WTC11 (cell line): Measurements from ENCODE around the gene PAM. TPM values are rescaled to one million over a fixed set of nuclear protein-coding genes. Genes with fewer than 3 reads are reported as not detected.

Source experiments
- ATAC-seq: fragments of 200-7000 bp; cut with Tn5 transposase; 2 replicates; pipeline ENCODE4 v1.10.0; 2021; ENCODE audit warnings: mild to moderate bottlenecking, moderate library complexity
- CTCF ChIA-PET: fragments of 300-600 bp; sonication (Branson Sonifier 250); formaldehyde crosslinking; loops from one replicate; lab custom pipeline; 2021; ENCODE audit warnings: antibody characterized with exemption; lab: Charles Lee
- POLR2A ChIA-PET: fragments of 350-600 bp; sonication (Branson Sonifier 250); formaldehyde crosslinking; loops from one replicate; lab custom pipeline; 2021; ENCODE audit warnings: antibody characterized with exemption; lab: Charles Lee
- DNase-seq: peaks from one replicate; pipeline ENCODE4 v3.0.0; 2021; ENCODE audit warnings: low spot score
- H3K27ac Mint-ChIP-seq: 2 replicates; pipeline ENCODE4 v1.8.0; 2021; ENCODE audit warnings: mixed read lengths
- H3K27me3 Mint-ChIP-seq: 2 replicates; pipeline ENCODE4 v1.8.0; 2021; ENCODE audit warnings: low read depth, mild to moderate bottlenecking, moderate library complexity, mixed read lengths
- H3K36me3 Mint-ChIP-seq: 2 replicates; pipeline ENCODE4 v1.8.0; 2021; ENCODE audit warnings: mixed read lengths
- H3K4me1 Mint-ChIP-seq: 2 replicates; pipeline ENCODE4 v1.8.0; 2022; ENCODE audit warnings: mixed read lengths
- H3K4me3 Mint-ChIP-seq: 2 replicates; pipeline ENCODE4 v1.8.0; 2021; ENCODE audit warnings: mild to moderate bottlenecking, moderate library complexity, mixed read lengths
- H3K9me3 Mint-ChIP-seq: 2 replicates; pipeline ENCODE4 v1.8.0; 2021; ENCODE audit warnings: mixed read lengths
- AR ChIP-seq: fragments of 250-450 bp; sonication (Bioruptor Pico); IDR thresholded peaks from 2 replicates; pipeline ENCODE4 v1.9.0; 2021; ENCODE audit warnings: mild to moderate bottlenecking
- ATF1 ChIP-seq: sonication (generic); formaldehyde crosslinking; IDR thresholded peaks from 2 replicates; pipeline ENCODE4 v1.8.1; 2023; ENCODE audit warnings: mild to moderate bottlenecking, moderate library complexity, missing genetic modification reagents
- CDX4 ChIP-seq: fragments of 250-450 bp; sonication (Bioruptor Pico); IDR thresholded peaks from 2 replicates; pipeline ENCODE4 v1.9.0; 2021; ENCODE audit warnings: moderate library complexity, mild to moderate bottlenecking, inconsistent platforms, borderline replicate concordance
- CTCF ChIP-seq: fragments of 200-600 bp; IDR thresholded peaks from 2 replicates; pipeline ENCODE4 v1.8.0; 2022; ENCODE audit warnings: antibody characterized with exemption
- ELF4 ChIP-seq: sonication (generic); formaldehyde crosslinking; IDR thresholded peaks from 2 replicates; pipeline ENCODE4 v1.8.1; 2022; ENCODE audit warnings: low read depth, mild to moderate bottlenecking, moderate library complexity, missing genetic modification reagents
- EMX1 ChIP-seq: fragments of 250-450 bp; sonication (Bioruptor Pico); IDR thresholded peaks from 2 replicates; pipeline ENCODE4 v1.8.0; 2021; ENCODE audit warnings: mild to moderate bottlenecking
- ERG ChIP-seq: fragments of 250-450 bp; sonication (Bioruptor Pico); IDR thresholded peaks from 2 replicates; pipeline ENCODE4 v1.8.0; 2021; ENCODE audit warnings: mild to moderate bottlenecking
- GABPB1 ChIP-seq: sonication (generic); formaldehyde crosslinking; IDR thresholded peaks from 2 replicates; pipeline ENCODE4 v1.8.1; 2023; ENCODE audit warnings: mild to moderate bottlenecking, missing genetic modification reagents
- GTF2I ChIP-seq: fragments of 250-450 bp; sonication (Bioruptor Pico); conservative IDR thresholded peaks from 2 replicates; pipeline ENCODE4 v1.4.0; 2021; ENCODE audit warnings: mild to moderate bottlenecking
- NFE2L1 ChIP-seq: sonication (generic); formaldehyde crosslinking; IDR thresholded peaks from 2 replicates; pipeline ENCODE4 v1.8.1; 2023; ENCODE audit warnings: missing genetic modification reagents
- NFYB ChIP-seq: sonication (generic); formaldehyde crosslinking; conservative IDR thresholded peaks from 2 replicates; pipeline ENCODE4 v1.8.0; 2022; ENCODE audit warnings: low read depth, missing genetic modification reagents
- ZBTB21 ChIP-seq: sonication (generic); formaldehyde crosslinking; IDR thresholded peaks from 2 replicates; pipeline ENCODE4 v1.8.1; 2023; ENCODE audit warnings: mild to moderate bottlenecking, missing genetic modification reagents, borderline replicate concordance
- ZNF219 ChIP-seq: sonication (generic); formaldehyde crosslinking; IDR thresholded peaks from 2 replicates; pipeline ENCODE4 v1.8.0; 2023; ENCODE audit warnings: missing genetic modification reagents, mild to moderate bottlenecking, borderline replicate concordance
- ZNF317 ChIP-seq: sonication (generic); formaldehyde crosslinking; IDR thresholded peaks from 2 replicates; pipeline ENCODE4 v1.8.1; 2023; ENCODE audit warnings: low read depth, mild to moderate bottlenecking, moderate library complexity, missing genetic modification reagents, borderline replicate concordance
- ZNF396 ChIP-seq: fragments of 250-450 bp; sonication (Bioruptor Pico); IDR thresholded peaks from 2 replicates; pipeline ENCODE4 v1.8.0; 2021; ENCODE audit warnings: mild to moderate bottlenecking, moderate library complexity, borderline replicate concordance
- ZNF512 ChIP-seq: sonication (generic); formaldehyde crosslinking; IDR thresholded peaks from 2 replicates; pipeline ENCODE4 v1.8.1; 2022; ENCODE audit warnings: missing genetic modification reagents, borderline replicate concordance
- total RNA-seq: library from RNA; stranded (reverse); gene quantifications from 3 replicates; pipeline ENCODE4 v1.2.3, GENCODE V29; 2021

Gene PAM
- total RNA-seq, 1 experiment from 2014 or later: 52.3 TPM

GRCh38 chr5:102715082-102715807 is 39.9 kb upstream of the PAM start:
- DNase-seq: no peak
- POLR2A ChIA-PET: no interaction called here
- H3K4me1 Mint-ChIP-seq: peaks cover 15% of the 10 kb centered on the region
- ATAC-seq: no peak
- 0 out of 2 replicates have a peak, but pooled peaks cover 3% of the 10 kb centered on the region for H3K9me3 Mint-ChIP-seq
- CTCF ChIA-PET: interaction anchor here (0.8 kb wide), 1 partner anchor 424 kb away, joined by 3 read pairs; no protein-coding TSS in a partner anchor
- TF ChIP-seq ZNF512 (CRISPR knock-in tag) (no peak), NFE2L1 (no peak), ZNF317 (no peak), GTF2I (no peak), ZBTB21 (CRISPR knock-in tag) (no peak), ZNF396 (no peak), EMX1 (no peak), CDX4 (CRISPR knock-in tag) (no peak)
- no peaks in the 10 kb centered on the region for H3K36me3 Mint-ChIP-seq
- H3K4me3 Mint-ChIP-seq: no peak overlapping the region
- H3K27ac Mint-ChIP-seq: no peak overlapping the region
- H3K27me3 Mint-ChIP-seq: no peaks in the 10 kb centered on the region

- H3K36me3 Mint-ChIP-seq: no peaks in the 10 kb centered on the region
- ChIA-PET POLR2A (no interaction called here), CTCF (interaction anchor here (0.8 kb wide), 1 partner anchor 423 kb away, joined by 3 read pairs; no protein-coding TSS in a partner anchor)
- no peaks in the 10 kb centered on the region for H3K9me3 Mint-ChIP-seq
- ATAC-seq (no peak), DNase-seq (no peak)
- H3K27ac Mint-ChIP-seq: no peak overlapping the region
- TF ChIP-seq ATF1 (CRISPR knock-in tag) (no peak), ZNF317 (no peak), NFYB (CRISPR knock-in tag) (no peak), CTCF (no peak), ZBTB21 (CRISPR knock-in tag) (no peak), GTF2I (no peak), GABPB1 (CRISPR knock-in tag) (no peak), AR (CRISPR knock-in tag) (no peak), ELF4 (CRISPR knock-in tag) (no peak), ERG (no peak), ZNF219 (CRISPR knock-in tag) (no peak)
- H3K4me3 Mint-ChIP-seq: no peak overlapping the region
- peaks cover 15% of the 10 kb centered on the region for H3K4me1 Mint-ChIP-seq
- H3K27me3 Mint-ChIP-seq: no peaks in the 10 kb centered on the region
These were observed 39.1 kb upstream of the PAM start for GRCh38 chr5:102716017-102716416.
